ENCODE results near the gene UGCG.
"Not testable (repeated sequence)": the region's sequence is repeated elsewhere in the genome, so short reads cannot be mapped to it uniquely, and the experiment has no call there.

The UGCG gene

DNA sequence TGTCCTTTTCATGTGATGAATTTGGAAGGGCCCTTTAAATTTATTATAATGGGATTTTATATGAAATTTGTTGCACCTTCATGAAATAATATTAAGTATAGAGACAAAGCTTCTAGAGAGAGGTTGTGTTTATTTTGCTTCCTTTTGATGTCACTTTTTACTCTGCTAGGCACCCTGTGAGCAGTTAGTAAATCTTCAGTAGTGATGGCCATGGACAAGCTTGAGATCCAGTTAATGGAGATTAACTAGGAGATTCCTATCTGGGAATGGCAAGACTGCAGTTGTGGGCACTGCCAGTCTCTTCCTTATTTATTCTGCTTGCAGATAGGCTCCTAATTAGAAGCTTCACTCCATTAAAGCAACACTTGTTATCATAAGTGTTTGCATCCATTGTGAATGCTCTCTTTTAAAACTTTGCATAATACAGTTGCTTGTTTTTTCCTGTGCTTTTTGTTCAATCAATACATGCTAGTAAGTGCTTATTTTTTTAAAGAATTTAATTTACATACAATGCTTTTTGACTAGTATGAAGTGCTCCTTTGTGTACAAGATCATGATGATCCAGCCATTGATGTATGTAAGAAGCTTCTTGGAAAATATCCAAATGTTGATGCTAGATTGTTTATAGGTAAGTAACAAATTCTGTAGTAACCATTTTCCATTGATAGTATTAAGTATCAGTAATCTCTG lies 25.9 kb downstream of the UGCG start:
- no peak for DNase-seq

DNA sequence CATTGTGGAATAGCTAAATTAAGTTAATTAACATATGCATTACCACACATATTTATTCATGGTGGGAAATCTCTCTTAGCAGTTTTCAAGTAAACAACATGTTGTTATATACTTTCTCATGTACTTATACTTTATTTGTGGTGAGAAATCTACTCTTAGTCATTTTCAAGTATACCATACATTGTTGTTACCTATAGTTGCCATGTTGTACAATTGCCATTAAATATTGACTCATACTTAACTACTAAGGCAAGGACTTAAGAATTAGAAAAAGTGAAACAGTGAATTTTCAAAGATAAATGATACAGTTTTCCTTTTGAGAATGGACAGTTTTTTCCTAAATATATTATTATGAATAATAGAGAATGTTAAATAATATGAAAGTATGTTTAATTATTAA lies 27.7 kb downstream of the UGCG start:
- no peak for DNase-seq

DNA sequence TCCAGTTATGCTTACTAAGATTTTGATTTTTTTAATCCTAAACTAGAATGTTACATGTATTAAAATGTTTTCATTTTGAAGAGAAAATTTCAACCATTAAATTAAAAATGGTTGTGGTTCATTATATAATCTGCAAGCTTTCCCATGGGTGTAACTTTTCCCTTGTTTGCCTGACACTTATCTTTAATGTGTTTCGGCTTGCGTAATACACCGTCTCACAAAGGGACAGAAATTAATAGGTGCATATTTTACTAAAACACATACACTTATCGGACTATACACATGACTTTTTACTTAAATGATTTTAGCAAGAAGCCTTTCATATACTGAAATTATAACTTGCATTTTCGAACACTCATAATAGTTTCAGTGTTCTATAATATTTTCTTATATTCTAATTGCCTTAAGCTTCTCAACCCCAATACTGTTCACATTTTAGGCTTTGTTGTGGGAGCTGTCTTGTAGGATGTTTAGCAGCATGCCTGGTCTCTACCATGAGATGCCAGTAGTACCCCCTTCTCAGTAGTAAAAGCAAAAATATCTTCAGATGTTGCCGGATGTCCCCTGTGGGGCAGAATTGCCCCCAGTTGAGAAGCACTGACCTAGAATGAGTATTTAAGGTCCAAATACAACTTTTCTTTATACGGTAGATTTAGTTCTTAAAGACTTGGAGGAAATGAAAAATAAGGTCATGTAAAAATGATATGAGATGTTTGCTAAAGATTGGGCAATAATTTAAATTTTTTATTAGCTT lies 28.6 kb downstream of the UGCG start:
- no peak for DNase-seq

- DNase-seq = no peak
Observed at GRCh38 chr9:111925784-111926183, 29.2 kb downstream of the UGCG start.

GRCh38 chr9:111926421-111926875 lies 29.8 kb downstream of the UGCG start:
- DNase-seq = no peak

DNA sequence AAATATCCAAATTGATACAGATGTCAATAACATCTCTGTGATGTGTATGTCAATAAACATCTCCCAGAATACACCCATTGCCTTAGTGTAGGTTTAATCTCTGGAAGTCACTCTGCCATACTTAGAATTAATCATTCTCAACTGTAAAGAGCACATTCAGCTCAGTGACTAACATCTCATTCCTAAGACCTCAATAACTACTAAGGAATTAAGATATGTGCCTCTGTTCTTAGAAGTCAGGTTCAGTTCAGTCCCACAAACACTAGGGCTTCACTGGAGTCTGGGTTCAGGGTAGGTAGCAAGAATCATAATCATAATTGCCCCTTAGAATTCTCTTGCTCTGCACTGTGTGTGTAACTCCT lies 31.7 kb downstream of the UGCG start:
- no peak for DNase-seq

- no peak for DNase-seq
Observed at GRCh38 chr9:111934747-111935146, 38.1 kb downstream of the UGCG start.

DNA sequence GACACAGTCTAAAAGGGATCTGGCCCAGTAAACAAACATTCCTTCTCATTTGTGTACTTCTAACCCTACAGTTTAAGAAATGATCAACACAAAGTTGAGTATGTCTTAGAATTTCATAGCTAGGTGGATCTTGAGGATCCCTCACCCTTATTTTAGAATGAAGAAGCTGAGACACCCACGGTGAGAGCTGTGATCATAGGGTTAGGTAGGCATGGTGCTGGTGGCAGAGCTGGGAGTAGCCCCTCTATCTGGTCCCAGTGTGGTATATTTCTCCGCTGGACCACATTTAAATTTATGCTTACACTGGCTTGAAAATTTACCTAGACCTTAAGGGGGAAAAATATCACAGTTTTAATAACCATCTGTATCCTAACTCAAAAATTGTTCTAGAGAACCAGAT lies 39.8 kb downstream of the UGCG start:
- DNase-seq = no peak

- DNase-seq = no peak
Observed at GRCh38 chr9:111937301-111937700, 40.7 kb downstream of the UGCG start.

GRCh38 chr9:111937781-111938426 lies 41.3 kb downstream of the UGCG start:
- no peak for DNase-seq

GRCh38 chr9:111938427-111938800 lies 41.8 kb downstream of the UGCG start:
- DNase-seq = no peak

DNA sequence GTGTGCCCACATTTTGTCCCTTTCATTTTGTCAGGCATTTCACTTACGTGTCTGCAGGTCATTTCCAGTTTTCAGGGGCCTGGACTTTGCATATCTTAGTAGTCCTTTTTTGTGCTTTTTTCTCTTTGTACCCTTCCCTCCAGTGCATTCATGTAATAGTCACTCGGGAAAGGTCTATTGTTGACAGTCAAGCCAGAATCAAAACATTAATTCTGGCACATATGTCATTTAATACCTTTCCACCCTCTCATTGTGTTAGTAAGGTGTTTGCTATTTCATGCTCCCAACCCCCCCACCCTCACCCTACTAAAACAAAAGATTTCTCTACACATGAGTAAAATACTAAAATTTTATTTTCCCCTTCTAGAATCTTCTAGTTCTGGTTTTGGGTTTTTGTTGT lies 42.7 kb downstream of the UGCG start:
- DNase-seq = no peak

DNA sequence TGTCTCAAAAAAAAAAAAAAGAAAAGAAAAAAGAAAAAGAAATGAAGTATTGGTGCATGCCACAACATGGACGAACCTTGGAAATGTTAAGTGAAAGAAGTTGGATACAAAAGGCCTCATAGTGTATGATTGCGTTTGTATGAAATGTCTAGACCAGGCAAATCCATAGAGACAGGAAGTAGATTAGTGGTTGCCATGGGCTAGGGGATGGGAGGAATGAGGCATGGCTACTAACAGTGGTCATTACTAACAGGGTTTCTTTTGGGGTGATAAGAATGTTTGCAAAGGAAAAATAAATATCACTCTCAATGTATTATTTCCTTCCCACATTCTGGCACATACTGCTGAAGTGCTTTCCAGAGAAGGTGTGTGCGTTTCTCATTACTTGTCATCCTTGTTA lies 44.1 kb downstream of the UGCG start:
- DNase-seq = no peak

- no peak for DNase-seq
Observed at GRCh38 chr9:111943200-111943599, 46.6 kb downstream of the UGCG start.

- DNase-seq = no peak
Observed at GRCh38 chr9:111943746-111944145, 47.1 kb downstream of the UGCG start.

GRCh38 chr9:111944241-111944866 lies 47.7 kb downstream of the UGCG start:
- DNase-seq = no peak

GRCh38 chr9:111945216-111945615 lies 48.6 kb downstream of the UGCG start:
- DNase-seq = no peak

DNA sequence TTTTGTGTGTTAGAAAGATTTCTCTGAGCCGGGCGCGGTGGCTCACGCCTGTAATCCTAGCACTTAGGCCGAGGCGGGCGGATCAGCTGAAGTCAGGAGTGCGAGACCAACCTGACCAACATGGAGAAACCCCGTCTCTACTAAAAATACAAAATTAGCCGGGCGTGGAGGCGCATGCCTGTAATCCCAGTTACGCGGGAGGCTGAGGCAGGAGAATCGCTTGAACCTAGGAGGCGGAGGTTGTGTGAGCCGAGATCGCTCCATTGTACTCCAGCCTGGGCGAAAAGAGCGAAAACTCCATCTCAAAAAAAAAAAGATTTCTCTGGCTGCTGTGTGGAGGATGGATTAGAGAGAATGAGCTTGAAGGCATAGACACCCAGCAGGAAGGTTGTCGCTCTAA lies 51.5 kb downstream of the UGCG start:
- DNase-seq = not testable (repeated sequence)

DNA sequence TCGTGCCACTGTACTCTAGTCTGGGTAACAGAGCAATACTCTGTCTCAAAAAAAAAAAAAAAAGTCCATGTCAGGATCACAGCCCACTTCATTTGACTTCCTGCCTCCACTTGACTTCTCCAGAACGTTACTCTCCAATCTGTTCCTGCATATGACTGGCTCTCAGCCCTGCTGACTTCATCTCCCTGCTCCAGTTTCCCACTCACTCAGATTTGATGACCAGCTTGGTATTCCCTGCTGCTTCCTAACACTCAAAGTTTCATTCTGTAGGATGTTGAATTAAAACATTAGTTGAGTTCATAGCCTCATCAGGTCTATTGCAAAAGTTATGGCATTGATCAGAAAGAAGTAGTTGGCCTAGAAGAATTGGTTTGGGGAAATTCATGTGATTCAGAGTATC lies 52.3 kb downstream of the UGCG start:
- DNase-seq = no peak

DNA sequence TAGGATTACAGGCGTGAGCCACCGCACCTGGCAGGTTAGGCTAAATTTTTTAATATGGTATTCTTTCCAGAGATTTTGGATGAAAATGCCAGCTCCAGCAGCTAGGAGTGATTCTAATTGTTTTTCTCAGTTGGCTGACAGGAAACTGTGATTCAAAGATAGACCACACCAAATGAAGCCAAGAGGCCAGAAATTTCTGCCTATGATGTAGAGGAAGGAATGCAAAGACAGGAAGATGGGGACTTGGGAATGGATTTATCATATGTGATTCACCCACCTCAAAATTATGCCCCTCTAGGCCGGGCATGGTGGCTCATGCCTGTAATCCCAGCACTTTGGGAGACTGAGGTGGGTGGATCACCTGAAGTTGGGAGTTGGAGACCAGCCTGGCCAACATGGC lies 53.3 kb downstream of the UGCG start:
- DNase-seq = no peak

- DNase-seq = no peak
Observed at GRCh38 chr9:111952559-111952958, 55.9 kb downstream of the UGCG start.

DNA sequence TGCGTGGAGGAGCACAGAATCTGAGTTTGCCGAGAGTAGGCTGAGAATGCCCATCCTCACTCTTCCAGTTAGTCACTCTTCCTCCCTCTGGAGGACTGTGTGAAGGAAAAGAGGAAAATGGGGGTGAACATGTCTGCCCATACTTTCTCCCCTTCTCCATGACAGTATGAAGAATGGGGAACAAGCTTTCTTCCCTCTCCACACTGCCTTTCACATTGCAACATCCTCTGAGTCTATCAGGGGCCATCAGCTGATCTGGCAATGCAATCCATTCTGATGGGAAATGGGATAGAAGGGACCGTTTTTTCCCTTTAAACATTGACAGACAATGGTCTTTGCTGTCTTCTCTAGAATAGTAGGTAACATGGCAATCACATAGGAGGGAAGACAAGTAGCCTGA lies 56.8 kb downstream of the UGCG start:
- DNase-seq = no peak

- peak; percentile 96 for DNase-seq
Observed at GRCh38 chr9:111955048-111955447, 58.4 kb downstream of the UGCG start.

Measured in NCI-H146 (cell line).